GM10266 (cell line): Measurements from ENCODE around the gene NEMP2.

Experiments
- DNase-seq: peaks from one replicate; pipeline ENCODE4 v3.0.0; 2012; ENCODE audit errors: extremely low spot score
- CTCF ChIP-seq: IDR thresholded peaks from 2 replicates; pipeline ENCODE4 v1.5.1; 2012; ENCODE audit warnings: mild to moderate bottlenecking, low read depth; ENCODE audit not compliant: control insufficient read depth, insufficient read depth; ENCODE audit errors: missing control alignments

NEMP2 gene

GRCh38 chr2:190553254-190553653, 18.7 kb upstream of the NEMP2 start:
- TF ChIP-seq CTCF, result no peak
- DNase-seq, result no peak

DNA sequence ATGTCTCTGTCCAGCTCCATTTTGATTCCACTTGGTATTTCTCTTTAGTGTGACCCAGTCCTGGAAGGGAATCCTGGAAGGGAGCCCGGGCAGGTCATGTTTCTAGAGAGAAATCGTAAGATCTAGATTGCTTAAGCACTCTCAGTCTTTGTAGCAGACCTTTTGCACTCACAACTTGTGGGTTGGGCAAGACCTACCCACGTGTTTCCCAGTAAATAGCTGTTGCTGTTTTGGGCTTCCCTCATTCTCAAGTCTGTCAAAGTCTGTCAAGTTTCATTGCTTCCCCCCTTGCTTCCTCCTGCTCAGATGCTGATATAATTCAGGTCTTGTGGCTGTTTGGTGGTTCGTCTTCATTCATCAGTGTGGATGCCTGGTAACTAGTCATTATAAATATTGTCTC, 17.4 kb upstream of the NEMP2 start:
- DNase-seq, result no peak
- no peak for TF ChIP-seq CTCF

DNA sequence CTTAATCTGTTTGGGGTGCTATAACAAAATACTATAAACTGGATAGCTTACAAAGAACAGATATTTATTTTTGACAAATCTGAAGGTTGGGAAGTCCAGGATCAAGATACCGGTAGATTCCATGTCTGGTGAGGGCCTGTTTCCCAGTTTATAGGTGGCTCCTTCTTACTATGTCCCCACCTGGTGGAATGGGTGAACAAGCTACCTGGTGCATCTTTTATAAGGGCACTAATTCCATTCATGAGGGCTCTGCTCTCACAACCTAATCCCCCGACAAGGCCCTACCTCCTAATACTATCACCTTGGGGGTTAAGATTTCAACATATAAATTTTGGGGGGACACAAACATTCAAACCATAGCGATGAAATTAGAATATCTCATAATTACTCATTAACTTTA, 15.6 kb upstream of the NEMP2 start:
- no peak for DNase-seq
- no peak for TF ChIP-seq CTCF

- no peak for TF ChIP-seq CTCF
Observed at GRCh38 chr2:190547886-190548285, 13.4 kb upstream of the NEMP2 start.

GRCh38 chr2:190546734-190547133, 12.2 kb upstream of the NEMP2 start:
- no peak for TF ChIP-seq CTCF
- DNase-seq, result no peak

More at GRCh38 chr2:190547886-190548285, 13.4 kb upstream of the NEMP2 start:
- no peak for DNase-seq

DNA sequence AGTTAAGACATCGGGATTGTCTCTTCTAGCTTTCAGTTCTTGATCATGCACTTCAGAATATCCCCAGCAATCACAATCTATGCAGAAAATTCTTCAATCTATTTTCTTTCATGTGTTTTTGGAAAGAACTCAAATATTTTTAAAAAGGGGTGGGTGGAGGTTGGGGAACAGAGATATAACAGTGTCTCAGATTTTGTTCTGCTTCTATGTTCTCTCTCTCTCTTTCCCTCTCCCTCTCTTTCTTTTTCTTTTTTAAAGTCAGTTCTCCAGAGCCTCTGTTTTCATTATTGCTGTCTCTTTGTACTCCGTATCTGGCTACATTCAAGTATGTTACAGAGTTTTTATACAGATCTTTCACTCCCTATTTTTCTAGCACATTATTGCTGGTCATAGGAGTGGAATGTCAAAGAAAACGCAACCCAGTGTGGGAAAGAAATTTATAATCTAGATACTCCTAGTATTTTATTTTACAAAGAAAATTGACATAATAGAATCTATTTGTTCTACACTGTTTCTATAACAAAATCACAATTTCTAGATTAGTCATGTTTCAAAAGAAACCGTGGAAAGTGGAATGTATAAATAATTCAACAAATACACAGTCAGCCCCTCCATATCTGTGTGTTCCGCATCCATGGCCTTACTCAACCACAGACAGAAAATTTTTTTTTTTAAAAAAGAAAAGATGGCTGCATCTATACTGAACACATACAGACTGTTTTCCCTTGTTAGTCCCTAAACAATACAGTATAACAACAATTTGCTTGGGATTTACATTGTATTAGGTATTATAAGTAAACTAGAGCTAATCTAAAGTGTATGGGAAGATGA, 11.2 kb upstream of the NEMP2 start:
- DNase-seq, result no peak
- no peak for TF ChIP-seq CTCF

- no peak for DNase-seq
- no peak for TF ChIP-seq CTCF
Observed at GRCh38 chr2:190545093-190545492, 10.6 kb upstream of the NEMP2 start.
